Stimulated activated CD8-positive, alpha-beta memory T cell treated with anti-CD3 and anti-CD28 coated beads, Interleukin-2, amount 100 ng/mL, for 1 hour (primary cell): ENCODE measurements around the gene MGAT3.
"Not testable (repeated sequence)": the region's sequence is repeated elsewhere in the genome, so short reads cannot be mapped to it uniquely, and the experiment has no call there.

ENCODE experiments used
- DNase-seq, 2 donors: peaks; one replicate each; pipeline ENCODE4 v3.0.0-alpha.2; 2020; ENCODE audit warnings: low read depth in 2 of 2

Gene MGAT3

DNA sequence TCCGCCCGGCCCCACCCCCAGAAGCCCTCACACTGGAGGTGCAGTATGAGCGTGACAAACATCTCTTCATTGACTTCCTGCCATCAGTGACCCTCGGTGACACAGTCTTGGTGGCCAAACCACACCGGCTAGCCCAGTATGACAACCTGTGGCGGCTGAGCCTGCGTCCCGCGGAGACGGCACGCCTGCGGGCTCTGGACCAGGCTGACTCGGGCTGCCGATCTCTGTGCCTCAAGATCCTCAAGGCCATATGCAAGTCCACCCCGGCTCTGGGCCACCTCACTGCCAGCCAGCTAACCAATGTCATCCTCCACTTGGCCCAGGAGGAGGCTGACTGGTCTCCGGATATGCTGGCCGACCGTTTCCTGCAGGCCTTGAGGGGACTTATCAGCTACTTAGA lies 57.0 kb downstream of the MGAT3 start:
- DNase-seq = no peak

DNA sequence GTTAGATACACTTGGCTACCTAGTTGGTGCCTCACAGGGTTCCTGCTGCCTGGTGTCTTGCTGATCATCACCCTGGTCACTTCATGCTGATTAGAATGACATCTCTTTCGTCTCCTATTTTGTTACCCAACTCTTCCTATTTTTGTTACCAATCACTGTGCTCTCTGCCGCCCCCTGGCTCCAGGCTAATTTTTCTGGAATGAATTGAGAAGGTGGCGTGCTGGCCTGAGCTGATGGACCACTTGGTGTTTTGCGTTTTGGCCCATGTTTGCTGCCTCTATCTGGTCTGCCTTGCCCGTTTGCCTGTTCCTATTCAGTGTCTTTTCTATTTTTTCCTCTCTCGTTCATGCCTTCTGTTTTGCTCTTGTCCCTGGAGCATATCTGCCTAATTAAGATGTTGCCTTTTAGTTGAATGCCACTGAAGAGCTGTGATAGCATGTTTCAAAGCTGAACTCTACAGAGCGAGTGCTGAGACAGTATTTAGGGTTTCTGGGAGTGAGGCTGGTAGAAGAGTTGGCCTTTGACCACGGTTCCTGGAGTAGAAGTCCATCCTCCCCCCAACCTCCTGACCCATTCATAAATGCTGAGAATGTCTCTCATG lies 57.7 kb downstream of the MGAT3 start:
- DNase-seq = no peak

DNA sequence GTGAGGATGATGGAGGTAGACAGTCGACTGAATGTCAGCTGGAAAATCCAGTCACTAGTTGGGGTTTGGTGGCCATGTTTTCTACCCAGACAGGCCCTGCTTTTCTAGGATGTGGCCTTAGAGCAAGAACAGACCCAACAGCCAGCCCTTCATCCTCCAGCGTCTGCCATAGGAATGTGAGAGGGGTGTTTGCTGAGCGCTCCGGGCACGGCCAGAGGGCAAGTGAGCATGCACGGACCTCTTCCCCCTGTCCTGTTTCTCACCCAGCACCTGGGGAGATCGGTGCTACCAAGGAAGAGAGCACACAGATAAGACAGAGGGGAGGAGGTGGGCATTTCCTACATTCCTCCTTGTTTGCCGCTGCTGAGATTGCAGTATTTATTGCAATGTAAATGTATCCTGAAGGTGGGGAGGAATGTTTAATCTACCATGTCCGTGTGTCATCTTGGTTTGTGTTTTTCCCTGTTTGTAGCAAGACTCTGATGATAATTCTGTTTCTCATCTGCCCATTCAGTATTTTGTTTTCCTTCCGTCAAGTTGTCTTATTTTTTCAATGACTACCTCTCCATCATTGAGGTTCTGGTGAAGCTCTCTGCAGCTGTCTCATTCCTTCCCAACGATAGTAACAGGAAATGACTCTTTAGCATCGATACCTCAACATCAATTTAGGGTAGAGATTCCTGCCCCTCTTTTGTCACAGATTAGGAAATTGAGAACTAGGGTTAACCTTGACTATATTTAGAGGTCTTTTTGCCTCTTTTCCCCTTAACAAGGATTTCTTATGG lies 58.6 kb downstream of the MGAT3 start:
- DNase-seq = no peak

DNA sequence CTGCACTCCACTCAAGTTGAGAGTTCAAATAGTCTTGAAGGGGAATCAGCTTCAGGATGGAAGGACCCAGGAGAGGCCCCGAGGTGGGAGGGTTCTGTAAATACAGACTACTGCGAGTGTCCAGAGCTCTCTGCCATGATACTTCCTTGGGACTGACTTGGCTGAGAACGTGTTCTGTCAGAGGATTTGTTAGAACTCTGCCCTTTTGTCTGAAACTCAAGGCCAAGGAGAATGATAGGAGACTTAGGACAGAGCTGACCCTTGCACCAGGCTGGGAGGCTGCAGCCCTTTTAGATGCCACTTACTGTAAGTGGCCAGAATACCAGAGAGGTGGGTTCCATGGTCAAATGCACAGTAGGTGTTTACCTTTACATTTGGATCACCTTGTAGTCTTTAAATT lies 60.7 kb downstream of the MGAT3 start:
- DNase-seq = no peak

DNA sequence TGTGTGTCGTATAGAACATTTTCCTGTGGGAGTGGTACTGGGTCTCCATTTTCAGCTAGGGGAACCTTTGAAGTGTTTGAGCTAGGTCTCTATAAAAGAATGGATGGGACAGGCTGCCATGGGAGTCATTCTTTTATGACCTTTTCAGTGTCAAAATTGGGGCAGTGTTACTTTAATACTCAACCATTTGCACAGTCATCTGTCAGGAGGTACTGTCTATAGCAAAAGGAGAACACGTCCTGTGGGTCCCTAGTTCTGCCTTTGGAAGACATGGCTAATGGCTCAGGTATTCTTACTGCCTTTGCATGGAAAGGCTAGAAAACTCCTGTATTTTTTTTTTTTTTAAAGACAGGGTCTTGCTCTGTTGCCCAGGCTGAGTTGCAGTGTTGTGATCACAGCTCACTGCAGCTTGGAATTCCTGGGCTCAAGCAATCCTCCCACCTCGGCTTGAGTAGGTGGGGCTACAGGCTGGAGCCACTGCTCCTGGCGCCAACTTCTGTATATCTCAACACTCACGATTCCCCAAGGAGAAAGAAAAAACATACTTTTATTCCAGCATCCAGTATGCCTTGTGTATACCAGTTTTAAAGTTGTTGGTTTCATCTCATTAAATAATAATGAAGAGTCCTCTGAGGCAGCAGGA lies 61.5 kb downstream of the MGAT3 start:
- no peak for DNase-seq

DNA sequence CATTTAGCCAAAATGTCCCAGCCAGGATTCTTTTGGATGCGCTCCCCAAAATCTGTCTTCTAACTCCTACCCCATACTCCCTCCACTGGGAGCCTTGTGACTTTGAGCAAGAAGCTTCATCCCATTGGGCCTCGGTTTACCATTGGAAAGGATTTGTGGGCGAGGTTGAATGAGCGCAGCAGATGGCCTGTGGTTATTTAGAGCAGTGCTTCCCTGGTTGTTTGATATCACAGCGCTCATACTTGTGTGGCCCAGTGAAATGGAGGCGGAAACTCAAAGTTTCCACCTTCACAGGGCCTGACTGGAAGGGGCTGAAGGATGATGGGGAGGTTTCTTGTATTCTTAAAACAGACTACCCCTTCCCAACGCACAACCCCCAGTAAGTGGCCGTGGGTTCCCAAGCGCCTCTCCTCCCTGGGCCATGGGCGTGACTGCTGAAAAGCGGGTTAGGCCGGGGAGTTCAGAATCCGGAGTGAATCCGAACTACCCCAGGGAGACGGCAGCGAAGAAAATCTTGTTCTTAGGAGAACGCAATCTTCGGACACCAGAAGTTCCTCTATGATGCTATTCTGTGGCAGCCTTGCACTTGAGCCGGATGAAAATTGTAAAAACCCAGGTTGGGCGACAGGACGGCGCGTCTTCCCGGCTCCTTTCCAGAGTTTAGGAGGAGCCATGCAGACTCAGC lies 62.3 kb downstream of the MGAT3 start:
- DNase-seq = no peak

DNA sequence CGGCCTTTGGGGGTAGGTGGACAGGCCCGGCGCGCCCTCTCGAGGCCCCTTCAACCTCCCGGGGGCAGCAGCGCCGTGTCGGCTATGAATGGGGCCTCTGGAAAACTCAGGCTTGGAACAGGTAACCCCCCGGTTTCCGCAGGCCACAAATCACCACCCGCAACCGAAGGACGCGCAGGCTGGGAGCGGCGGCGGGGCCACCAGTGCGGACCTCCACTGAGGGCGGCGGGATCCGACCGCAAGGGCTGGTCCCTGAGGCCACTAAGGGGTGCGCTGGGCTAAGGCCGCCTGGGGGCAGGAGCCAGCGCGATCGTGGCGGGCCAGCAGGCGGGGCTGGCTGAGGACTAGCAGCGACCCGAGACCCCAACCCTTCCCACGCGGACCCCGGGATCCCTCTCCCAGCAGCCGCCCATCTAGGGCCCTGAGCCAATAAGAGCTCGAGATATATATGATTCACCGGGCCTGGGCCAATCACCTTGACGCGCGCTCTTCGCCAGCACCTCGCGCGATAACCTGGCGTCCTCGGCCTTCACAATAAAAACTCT lies 62.9 kb downstream of the MGAT3 start:
- peak in 1 of 2 donors; percentile 93 for DNase-seq

DNA sequence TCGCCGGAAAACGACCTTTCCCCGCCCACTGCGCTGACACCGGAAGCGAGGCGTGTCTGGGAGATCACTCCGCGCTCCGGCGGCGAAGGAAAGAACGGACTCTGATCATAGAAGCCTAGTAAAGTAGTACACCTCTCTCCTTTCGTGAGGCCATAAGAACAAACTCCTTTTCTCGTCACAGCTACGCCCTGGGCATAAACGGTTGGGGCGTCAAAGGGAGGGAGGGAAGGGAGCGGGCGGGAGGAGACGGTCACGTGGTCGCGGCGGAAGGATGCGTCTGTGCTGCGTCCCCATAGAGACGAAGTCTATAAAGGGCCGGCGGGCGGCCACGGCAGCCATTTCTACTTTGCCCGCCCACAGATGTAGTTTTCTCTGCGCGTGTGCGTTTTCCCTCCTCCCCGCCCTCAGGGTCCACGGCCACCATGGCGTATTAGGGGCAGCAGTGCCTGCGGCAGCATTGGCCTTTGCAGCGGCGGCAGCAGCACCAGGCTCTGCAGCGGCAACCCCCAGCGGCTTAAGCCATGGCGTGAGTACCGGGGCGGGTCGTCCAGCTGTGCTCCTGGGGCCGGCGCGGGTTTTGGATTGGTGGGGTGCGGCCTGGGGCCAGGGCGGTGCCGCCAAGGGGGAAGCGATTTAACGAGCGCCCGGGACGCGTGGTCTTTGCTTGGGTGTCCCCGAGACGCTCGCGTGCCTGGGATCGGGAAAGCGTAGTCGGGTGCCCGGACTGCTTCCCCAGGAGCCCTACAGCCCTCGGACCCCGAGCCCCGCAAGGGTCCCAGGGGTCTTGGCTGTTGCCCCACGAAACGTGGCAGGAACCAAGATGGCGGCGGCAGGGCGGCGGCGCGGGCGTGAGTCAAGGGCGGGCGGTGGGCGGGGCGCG lies 63.7 kb downstream of the MGAT3 start, which contains the start of gene ATF4:
Gene ATF4 (plus strand): TSS at position 337 of the 880 bp plus-strand sequence. CDS start 884 bp downstream, outside the sequence.
- peak; percentile 86 to 89 for DNase-seq

DNA sequence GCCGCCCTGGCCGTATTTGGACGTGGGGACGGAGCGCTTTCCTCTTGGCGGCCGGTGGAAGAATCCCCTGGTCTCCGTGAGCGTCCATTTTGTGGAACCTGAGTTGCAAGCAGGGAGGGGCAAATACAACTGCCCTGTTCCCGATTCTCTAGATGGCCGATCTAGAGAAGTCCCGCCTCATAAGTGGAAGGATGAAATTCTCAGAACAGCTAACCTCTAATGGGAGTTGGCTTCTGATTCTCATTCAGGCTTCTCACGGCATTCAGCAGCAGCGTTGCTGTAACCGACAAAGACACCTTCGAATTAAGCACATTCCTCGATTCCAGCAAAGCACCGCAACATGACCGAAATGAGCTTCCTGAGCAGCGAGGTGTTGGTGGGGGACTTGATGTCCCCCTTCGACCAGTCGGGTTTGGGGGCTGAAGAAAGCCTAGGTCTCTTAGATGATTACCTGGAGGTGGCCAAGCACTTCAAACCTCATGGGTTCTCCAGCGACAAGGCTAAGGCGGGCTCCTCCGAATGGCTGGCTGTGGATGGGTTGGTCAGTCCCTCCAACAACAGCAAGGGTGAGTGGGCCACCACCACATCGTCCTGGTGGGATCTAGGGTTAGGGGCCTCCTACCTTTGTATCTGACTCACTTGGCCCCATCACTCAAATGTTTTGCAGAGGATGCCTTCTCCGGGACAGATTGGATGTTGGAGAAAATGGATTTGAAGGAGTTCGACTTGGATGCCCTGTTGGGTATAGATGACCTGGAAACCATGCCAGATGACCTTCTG lies 64.5 kb downstream of the MGAT3 start:
- not testable (repeated sequence) for DNase-seq

DNA sequence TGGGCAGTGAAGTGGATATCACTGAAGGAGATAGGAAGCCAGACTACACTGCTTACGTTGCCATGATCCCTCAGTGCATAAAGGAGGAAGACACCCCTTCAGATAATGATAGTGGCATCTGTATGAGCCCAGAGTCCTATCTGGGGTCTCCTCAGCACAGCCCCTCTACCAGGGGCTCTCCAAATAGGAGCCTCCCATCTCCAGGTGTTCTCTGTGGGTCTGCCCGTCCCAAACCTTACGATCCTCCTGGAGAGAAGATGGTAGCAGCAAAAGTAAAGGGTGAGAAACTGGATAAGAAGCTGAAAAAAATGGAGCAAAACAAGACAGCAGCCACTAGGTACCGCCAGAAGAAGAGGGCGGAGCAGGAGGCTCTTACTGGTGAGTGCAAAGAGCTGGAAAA lies 65.3 kb downstream of the MGAT3 start:
- not testable (repeated sequence) for DNase-seq

DNA sequence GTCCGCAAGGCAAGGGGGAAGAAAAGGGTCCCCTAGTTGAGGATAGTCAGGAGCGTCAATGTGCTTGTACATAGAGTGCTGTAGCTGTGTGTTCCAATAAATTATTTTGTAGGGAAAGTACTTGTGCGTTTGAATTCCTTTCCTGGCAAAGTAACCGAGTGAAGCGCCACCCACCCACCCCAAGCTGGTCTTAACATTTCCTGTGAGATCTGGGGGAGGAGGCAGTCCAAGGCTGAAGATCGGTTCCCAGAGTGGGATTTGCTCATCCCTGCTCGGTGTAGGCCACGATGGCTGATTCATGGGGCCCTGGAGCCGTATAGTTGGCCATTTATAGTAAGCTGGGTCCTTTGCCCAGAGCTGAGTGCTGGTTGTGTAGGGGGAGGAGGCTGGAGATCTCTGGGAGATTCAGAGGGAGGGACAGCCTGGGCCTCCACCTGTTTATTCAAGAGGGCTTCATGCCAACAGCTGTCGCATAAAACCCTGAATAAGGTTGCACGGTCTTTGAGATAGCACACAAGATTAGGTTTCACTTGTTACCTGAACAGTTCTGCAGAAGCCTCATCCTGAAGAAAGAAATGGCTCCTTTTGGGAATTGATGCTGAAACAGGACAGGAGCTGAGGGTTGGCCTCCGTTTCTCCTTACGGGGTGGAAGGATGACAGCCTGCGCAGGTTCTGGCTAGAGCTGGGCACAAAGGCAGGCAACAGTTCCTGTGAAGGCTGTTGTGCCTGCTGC lies 65.9 kb downstream of the MGAT3 start:
- no peak for DNase-seq

DNA sequence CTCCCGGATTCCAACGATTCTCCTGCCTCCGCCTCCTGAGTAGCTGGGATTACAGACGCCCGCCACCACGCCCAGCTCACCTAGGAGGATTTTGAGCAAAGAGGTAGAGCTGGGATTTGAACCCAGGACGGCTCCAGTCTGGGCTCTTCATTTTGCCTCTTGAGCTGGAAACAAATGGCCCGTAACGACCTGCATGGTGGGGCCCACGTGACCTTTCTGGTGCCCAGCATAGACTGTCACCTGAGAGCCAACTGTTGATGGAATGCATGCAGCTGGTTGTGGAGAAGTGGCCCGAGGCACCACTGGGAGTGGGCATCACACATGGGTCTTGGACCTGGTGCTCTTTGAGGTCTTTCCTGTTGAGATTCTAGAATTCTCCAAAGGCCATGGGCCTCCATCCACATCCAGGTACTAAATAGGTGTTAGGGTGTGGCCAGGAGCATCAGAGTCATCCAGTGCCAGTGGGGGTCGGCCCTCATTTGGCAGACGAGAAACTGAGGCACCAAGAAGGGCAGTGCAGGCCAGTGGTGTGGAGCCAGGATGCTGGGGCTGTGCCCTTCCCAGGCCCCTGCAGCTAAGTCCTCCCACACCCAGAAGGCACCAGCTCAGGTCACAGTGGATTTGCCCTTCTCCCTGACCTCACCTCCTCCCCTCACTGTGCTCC lies 67.4 kb downstream of the MGAT3 start:
- no peak for DNase-seq

DNA sequence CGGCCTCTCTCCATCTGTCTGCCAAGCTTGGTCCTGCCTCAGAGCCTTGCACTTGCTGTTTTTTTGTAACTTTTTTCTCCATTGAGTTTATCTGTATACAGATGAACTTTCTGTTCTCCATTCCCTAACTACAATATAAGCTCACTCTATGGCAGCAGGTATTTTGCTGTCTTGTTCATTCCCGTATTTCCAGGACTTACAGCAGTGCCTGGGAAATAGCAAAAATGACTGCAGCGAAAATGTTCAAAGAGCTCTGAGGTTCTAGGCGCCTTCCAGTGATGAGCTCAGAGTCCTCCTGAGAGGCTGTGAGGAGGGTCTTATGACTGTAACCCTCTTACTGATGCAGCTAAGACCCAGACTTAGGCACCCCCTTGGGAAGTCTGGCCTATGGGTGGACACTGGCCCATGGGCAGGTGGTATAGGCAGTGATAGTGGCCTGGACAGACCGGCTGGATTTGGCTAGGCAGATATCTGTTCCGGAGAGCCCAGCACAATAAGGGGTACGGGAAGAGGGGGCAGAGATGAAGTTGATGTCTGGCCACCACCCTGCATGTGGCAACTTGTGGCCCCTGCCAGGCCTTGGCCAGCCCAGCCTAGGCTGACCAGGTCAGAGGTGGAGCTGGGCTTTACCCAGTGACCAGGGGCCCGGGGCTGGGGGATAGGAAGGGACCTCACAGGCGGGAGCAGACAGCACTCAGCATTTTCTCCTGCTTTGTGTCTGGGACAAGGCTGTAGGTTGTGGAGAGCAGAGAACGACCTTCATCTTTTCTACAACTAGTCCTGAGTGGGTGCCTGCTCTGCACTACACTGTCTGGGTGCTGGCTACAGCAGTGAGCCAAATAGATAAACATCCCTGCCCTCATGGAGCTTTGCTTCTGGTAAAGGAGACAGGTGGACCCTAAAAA lies 68.2 kb downstream of the MGAT3 start:
- DNase-seq = no peak

DNA sequence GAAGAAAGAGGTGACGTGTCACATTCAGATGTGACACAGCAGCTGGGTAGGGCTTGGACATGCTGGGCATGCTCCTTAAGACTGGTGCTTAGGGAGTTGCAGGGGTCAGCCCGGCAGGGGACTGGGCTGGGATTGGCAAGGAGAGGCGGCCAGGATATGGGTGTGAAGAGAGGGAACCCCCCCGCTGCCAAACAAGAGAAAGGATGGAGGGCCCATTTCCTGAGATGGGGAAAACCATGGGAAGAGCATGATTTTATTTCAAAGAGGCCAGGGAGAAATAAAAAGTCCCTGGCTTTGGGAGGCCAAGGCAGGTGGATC lies 68.8 kb downstream of the MGAT3 start:
- DNase-seq = no peak

DNA sequence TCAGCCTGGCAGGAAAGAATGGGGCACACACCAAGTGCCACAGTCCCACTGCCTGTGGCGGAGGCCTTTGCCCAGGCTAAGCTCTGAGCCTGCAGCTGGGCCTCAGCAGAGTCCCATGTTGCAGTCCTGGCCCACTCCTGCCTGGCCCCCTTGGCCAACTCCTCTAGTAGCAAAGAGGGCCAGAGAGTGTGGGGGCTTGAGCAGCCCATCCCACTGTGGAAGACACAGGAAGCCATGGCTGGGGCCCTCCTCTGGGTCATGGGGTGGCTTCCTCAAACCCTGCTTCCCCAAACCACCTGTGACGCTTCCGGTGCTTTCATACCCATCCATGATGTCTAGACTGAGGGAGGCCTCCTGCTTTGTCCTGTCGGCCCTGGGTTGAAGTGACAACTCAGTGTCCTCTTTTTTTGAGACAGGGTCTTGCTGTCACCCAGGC lies 69.9 kb downstream of the MGAT3 start:
- DNase-seq = no peak

DNA sequence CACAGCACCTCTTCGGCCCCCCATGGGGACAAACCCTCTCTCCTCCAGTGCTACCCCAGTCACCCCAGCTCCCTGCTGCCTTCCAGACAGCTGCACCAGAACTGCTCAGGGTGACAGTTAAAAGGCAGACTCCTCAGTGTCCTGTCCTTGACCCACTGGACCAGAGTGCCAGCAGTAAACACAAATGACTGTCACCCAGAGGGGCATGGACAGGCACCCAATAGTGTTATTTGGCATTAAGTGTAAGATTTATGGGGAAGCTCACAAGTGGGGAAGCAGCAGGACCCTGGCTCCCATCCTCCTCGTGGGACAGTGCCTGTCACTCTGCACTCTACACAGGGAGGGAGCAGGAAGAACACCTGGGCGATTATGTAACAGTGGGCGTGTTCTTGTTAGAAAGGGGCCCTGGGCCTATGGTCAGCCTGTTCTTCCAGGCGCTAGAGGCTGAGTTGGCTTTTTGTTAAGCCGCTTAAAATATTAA lies 70.7 kb downstream of the MGAT3 start:
- no peak for DNase-seq

DNA sequence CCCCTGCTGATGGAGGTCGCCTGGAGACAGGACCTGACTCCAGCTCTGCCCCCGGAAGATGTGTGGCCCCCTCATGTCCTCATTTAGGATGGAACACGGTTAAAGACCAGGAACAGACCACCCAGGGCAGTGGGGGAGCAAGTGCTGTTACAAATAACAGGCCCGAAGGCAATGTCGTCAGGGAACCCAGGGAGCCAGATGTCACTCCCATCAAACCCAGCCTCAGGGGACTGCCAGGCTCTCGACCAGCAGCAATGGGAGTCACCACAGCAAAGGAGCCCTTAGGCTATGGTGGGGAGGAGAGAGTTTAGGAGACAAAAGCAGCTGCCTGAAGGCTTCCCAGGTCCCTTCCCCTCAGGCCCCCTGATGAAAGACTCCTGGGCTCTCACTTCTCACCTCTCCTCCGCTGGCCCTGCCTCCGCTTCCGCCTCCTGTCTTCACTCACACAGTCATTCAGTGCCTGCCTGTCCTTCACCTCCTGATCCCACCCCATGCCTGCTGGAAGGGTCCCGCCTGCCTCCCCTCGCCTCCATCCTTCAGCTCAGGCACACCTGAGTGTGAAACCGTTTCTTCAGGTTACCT lies 71.4 kb downstream of the MGAT3 start:
- no peak for DNase-seq
